GM12878 (cell line): Measurements from ENCODE around the gene GPR34. TPM values are rescaled to one million over a fixed set of nuclear protein-coding genes. Genes with fewer than 3 reads are reported as not detected.

ENCODE experiments used
- ATAC-seq: fragments of 200-7000 bp; cut with Tn5 transposase; 3 replicates; pipeline ENCODE4 v1.9.1; 2020; ENCODE audit warnings: mild to moderate bottlenecking, moderate library complexity
- BruUV-seq: library from RNA; stranded (reverse); fragments of 400-500 nt; replicated peaks from 2 replicates; lab custom pipeline; 2021; lab: Mats Ljungman, UMichigan
- CTCF ChIA-PET: fragments of 300-600 bp; sonication (Branson Sonifier 250); formaldehyde crosslinking; extraction: SDS; loops from one replicate; lab custom pipeline; 2021; ENCODE audit warnings: inconsistent platforms; lab: Yijun Ruan, JAX
- POLR2A ChIA-PET: fragments of 350-600 bp; formaldehyde crosslinking; extraction: SDS; loops from one replicate; lab custom pipeline; 2021; ENCODE audit warnings: inconsistent platforms; lab: Charles Lee
- RAD21 ChIA-PET: fragments of 300-600 bp; sonication (Branson Sonifier 250); formaldehyde crosslinking; loops from one replicate; lab custom pipeline; 2023; ENCODE audit warnings: antibody characterized with exemption; ENCODE audit not compliant: unreplicated experiment; lab: Charles Lee
- SMC1A ChIA-PET: fragments of 300-600 bp; sonication (Branson Sonifier 250); formaldehyde crosslinking; loops from one replicate; lab custom pipeline; 2023; ENCODE audit not compliant: unreplicated experiment, uncharacterized antibody; lab: Charles Lee
- DNase-seq: peaks from one replicate; pipeline ENCODE4 v3.0.0-alpha.2; 2011; ENCODE audit warnings: low read depth, low spot score
- FAIRE-seq: peaks from 3 replicates; lab custom pipeline; 2011; peaks lifted over from hg19 to GRCh38; lab: Jason Lieb, UNC
- H2AFZ ChIP-seq: 2 replicates; pipeline ENCODE4 v1.6.0; 2011; ENCODE audit warnings: low read depth, low read length, control low read depth; ENCODE audit not compliant: control insufficient read depth
- H3K27ac ChIP-seq: 2 replicates; pipeline ENCODE4 v1.5.1; 2011; ENCODE audit warnings: control low read depth; ENCODE audit not compliant: control insufficient read depth, insufficient read depth
- H3K27me3 ChIP-seq, 2 experiments: replicated peaks in 1 of 2; 2 replicates each; pipeline versions ENCODE4 v1.6.0 to v1.6.1; 2011; ENCODE audit warnings: low read length in 1 of 2; ENCODE audit not compliant: control insufficient read depth in 2 of 2, insufficient read depth in 2 of 2
- H3K36me3 ChIP-seq, 2 experiments: 2 replicates each; pipeline ENCODE4 v1.5.1; 2011; ENCODE audit warnings: low read length in 1 of 2; ENCODE audit not compliant: control insufficient read depth in 2 of 2, insufficient read depth in 2 of 2
- H3K4me1 ChIP-seq: 2 replicates; pipeline ENCODE4 v1.6.1; 2011; ENCODE audit warnings: mild to moderate bottlenecking, low read length, moderate library complexity, mixed read lengths; ENCODE audit not compliant: control insufficient read depth, insufficient read depth
- H3K4me2 ChIP-seq: 2 replicates; pipeline ENCODE4 v1.6.0; 2011; ENCODE audit warnings: control low read depth; ENCODE audit not compliant: control insufficient read depth, insufficient read depth
- H3K4me3 ChIP-seq: fragments of 200-600 bp; sonication (generic); 2 replicates; pipeline ENCODE4 v1.5.1; 2016
- H3K79me2 ChIP-seq: 2 replicates; pipeline ENCODE4 v1.6.0; 2011; ENCODE audit warnings: low read length; ENCODE audit not compliant: control insufficient read depth, insufficient read depth
- H3K9ac ChIP-seq: 2 replicates; pipeline ENCODE4 v1.8.0; 2011; ENCODE audit warnings: low read length, control low read depth, mixed read lengths; ENCODE audit not compliant: control insufficient read depth, insufficient read depth
- H3K9me3 ChIP-seq: replicated peaks from 3 replicates; pipeline ENCODE4 v1.5.1; 2011; ENCODE audit warnings: mild to moderate bottlenecking, low read length; ENCODE audit not compliant: control insufficient read depth, insufficient read depth
- H4K20me1 ChIP-seq: 2 replicates; pipeline ENCODE4 v1.6.0; 2011; ENCODE audit not compliant: control insufficient read depth, insufficient read depth
- ASH2L ChIP-seq: fragments of 300-600, 200-600 bp; sonication (generic); IDR thresholded peaks from 2 replicates; pipeline ENCODE4 v1.6.1; 2017; ENCODE audit warnings: low read depth, mild to moderate bottlenecking, borderline replicate concordance
- BCL11A ChIP-seq: IDR thresholded peaks from 2 replicates; pipeline ENCODE4 v1.6.1; 2011; ENCODE audit warnings: low read depth, low read length
- BMI1 ChIP-seq: fragments of 450-650 bp; IDR thresholded peaks from 2 replicates; pipeline ENCODE4 v1.6.1; 2016; ENCODE audit warnings: mild to moderate bottlenecking, moderate library complexity, borderline replicate concordance
- CHD1 ChIP-seq: IDR thresholded peaks from 2 replicates; pipeline ENCODE4 v1.6.1; 2012; ENCODE audit warnings: low read depth, low read length, improper control_type of control experiment
- IKZF1 ChIP-seq: fragments of 450-650 bp; conservative IDR thresholded peaks from 2 replicates; pipeline ENCODE4 v1.6.1; 2017; ENCODE audit warnings: antibody characterized with exemption, mild to moderate bottlenecking
- NFYB ChIP-seq: IDR thresholded peaks from 2 replicates; pipeline ENCODE4 v1.6.1; 2011; ENCODE audit warnings: low read depth, mild to moderate bottlenecking, low read length, improper control_type of control experiment, moderate library complexity; ENCODE audit not compliant: insufficient read depth
- RAD51 ChIP-seq: fragments of 450-650 bp; IDR thresholded peaks from 2 replicates; pipeline ENCODE4 v1.6.1; 2016; ENCODE audit warnings: moderate library complexity, mild to moderate bottlenecking, inconsistent platforms
- RBBP5 ChIP-seq: fragments of 200-600 bp; sonication (generic); conservative IDR thresholded peaks from 2 replicates; pipeline ENCODE4 v1.6.1; 2016
- RFX5 ChIP-seq: IDR thresholded peaks from 2 replicates; pipeline ENCODE4 v1.6.1; 2011; ENCODE audit warnings: low read depth, low read length, improper control_type of control experiment
- WRNIP1 ChIP-seq: IDR thresholded peaks from 2 replicates; pipeline ENCODE4 v1.6.1; 2011; ENCODE audit warnings: low read depth, low read length, improper control_type of control experiment, borderline replicate concordance
- WGBS: methylation state at CpG from one replicate; pipeline ENCODE4 v1.1.6; 2016; ENCODE audit warnings: low lambda C conversion rate; ENCODE audit not compliant: insufficient replicate concordance, insufficient coverage; ENCODE audit errors: missing lambda C conversion rate; 5-methylcytosine and 5-hydroxymethylcytosine counted together
- in situ Hi-C: fragments of 300-500 bp; cut with MboI; formaldehyde crosslinking; loops from 9 replicates; pipeline ENCODE4 v1.14.3; 2018; ENCODE audit warnings: mixed read lengths
- intact Hi-C: fragments of 100-400 bp; cut with micrococcal nuclease; formaldehyde crosslinking; loops from one replicate; pipeline ENCODE4 v1.14.2; 2022; ENCODE audit not compliant: unreplicated experiment
- polyA plus RNA-seq, 11 experiments: library from polyadenylated mRNA; depleted of rRNA in 4 of 11; unstranded in 6 of 11; stranded (reverse) in 5 of 11; fragments of >200 nt; fragmentation: Nextera tagmentation in 4 of 11; fragmentation: Illumina TruSeq in 1 of 11; extraction: Ambion mirVana in 4 of 11; extraction: Trizol in 1 of 11; gene quantifications; 1 replicate in 1 of 11; 2 replicates in 10 of 11; pipeline versions ENCODE4 v1.2.1 to v1.2.3, GENCODE V29; 2011 to 2016; ENCODE audit warnings: inconsistent platforms in 2 of 11, missing spikeins in 2 of 11, low read depth in 1 of 11
- total RNA-seq, 4 experiments: library from RNA; depleted of rRNA in 3 of 4; stranded (reverse); fragments of >200 nt in 3 of 4; fragmentation: Illumina TruSeq in 1 of 4; extraction: Trizol in 1 of 4; gene quantifications; 2 replicates each; pipeline versions ENCODE4 v1.2.1 to v1.2.3, GENCODE V29; 2013 to 2021
- TF ChIP-seq, protein P1 (sequence below): fragments of 450-650 bp; conservative IDR thresholded peaks from 2 replicates; pipeline ENCODE4 v1.6.1; 2017; ENCODE audit warnings: mild to moderate bottlenecking, moderate library complexity
- TF ChIP-seq, protein P2 (sequence below): fragments of 450-650 bp; IDR thresholded peaks from 2 replicates; pipeline ENCODE4 v1.6.1; 2017; ENCODE audit warnings: mild to moderate bottlenecking, low read depth, inconsistent platforms; ENCODE audit not compliant: poor library complexity, severe bottlenecking
- TF ChIP-seq, protein P3 (sequence below): fragments of 150-350 bp; IDR thresholded peaks from 2 replicates; pipeline ENCODE4 v1.6.1; 2014; ENCODE audit warnings: mild to moderate bottlenecking, low read depth, low read length
- TF ChIP-seq, protein P4 (sequence below): fragments of 450-650 bp; IDR thresholded peaks from 2 replicates; pipeline ENCODE4 v1.6.1; 2016; ENCODE audit warnings: mild to moderate bottlenecking

Gene GPR34
- total and polyA plus RNA-seq, 10 of the 15 experiments (the other 5 are each of a cell fraction or from before 2014, with no cell fraction given), result 0.12 to 0.84 (median 0.28) TPM; not detected in 1

DNA sequence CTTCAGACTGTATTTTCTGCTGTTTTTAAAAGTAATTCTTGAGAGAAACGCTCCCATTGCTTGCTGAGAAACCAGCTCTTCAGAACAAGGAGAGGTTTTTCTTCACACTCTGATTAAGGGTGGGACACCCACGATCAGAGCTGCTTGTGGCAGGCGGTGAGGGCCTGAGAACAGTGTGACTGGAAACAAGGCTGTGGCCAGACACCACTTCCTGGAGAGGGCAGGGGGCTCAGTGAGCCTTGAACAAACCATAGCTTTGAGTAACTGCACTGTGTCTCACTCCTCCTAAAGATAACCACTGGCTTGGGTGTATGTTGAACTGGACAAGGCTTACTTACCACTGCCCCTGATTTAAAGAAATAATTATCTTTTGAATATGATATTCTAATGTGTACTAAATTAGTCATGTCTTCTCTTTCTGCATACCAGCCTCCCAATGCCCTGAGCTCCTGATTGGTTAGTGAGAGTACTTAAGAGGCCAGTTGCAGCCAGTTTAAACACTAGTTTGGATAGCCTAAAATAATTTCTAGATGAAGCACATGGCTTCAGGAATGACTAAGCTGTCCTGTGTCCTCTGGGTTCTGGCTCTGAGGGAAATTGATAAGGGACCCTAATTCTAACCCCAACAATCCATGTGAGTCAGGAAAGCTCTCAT lies 31.5 kb downstream of the GPR34 start:
- DNase-seq, result peak; percentile 51
- H3K4me1 ChIP-seq, result peaks cover 28% of the 10 kb centered on the region
- 0 out of 2 replicates have a peak overlapping the region, but pooled peaks have one; percentile 22 for H3K4me2 ChIP-seq
- no peak overlapping the region for H3K4me3 ChIP-seq
- H3K27me3 ChIP-seq, result no peaks in the 10 kb centered on the region
- no peak overlapping the region for H2AFZ ChIP-seq
- SMC1A ChIA-PET, result interaction anchor here (1.1 to 2.0 kb wide), 5 partner anchors 10 to 17 kb away, joined by 3 to 8 read pairs (median 3); no protein-coding TSS in a partner anchor
- H4K20me1 ChIP-seq, result no peaks in the 10 kb centered on the region
- in situ Hi-C loops (no loop called here), intact Hi-C loops (loop anchor here (1.0 to 5.0 kb wide), 3 partner anchors 13 to 48 kb away; no protein-coding TSS in a partner anchor)
- RAD21 ChIA-PET, result interaction anchor here (0.6 to 1.4 kb wide), 5 partner anchors 9 to 466 kb away, joined by 3 to 5 read pairs (median 4); no protein-coding TSS in a partner anchor
- no peaks in the 10 kb centered on the region for H3K36me3 ChIP-seq
- peak; percentile 93 for ATAC-seq
- FAIRE-seq, result peak; percentile 91
- 0% methylated on average over 3 of the region's 3 CpGs for WGBS
- H3K9me3 ChIP-seq, result peaks cover 8% of the 10 kb centered on the region; the same call in 2 of the 3 replicates
- H3K27ac ChIP-seq, result peak overlapping the region; percentile 24; the same call in 1 of the 2 replicates
- no peak overlapping the region for H3K9ac ChIP-seq
- POLR2A ChIA-PET, result interaction anchor here (0.7 to 1.2 kb wide), 2 partner anchors 13 to 53 kb away, joined by 3 read pairs; no protein-coding TSS in a partner anchor
- CTCF ChIA-PET, result interaction anchor here (0.7 to 1.9 kb wide), 4 partner anchors 9 to 39 kb away, joined by 3 to 6 read pairs (median 4); no protein-coding TSS in a partner anchor
- no peaks in the 10 kb centered on the region for H3K79me2 ChIP-seq
- no TSS peak for BruUV-seq
- TF ChIP-seq, protein P1, sequence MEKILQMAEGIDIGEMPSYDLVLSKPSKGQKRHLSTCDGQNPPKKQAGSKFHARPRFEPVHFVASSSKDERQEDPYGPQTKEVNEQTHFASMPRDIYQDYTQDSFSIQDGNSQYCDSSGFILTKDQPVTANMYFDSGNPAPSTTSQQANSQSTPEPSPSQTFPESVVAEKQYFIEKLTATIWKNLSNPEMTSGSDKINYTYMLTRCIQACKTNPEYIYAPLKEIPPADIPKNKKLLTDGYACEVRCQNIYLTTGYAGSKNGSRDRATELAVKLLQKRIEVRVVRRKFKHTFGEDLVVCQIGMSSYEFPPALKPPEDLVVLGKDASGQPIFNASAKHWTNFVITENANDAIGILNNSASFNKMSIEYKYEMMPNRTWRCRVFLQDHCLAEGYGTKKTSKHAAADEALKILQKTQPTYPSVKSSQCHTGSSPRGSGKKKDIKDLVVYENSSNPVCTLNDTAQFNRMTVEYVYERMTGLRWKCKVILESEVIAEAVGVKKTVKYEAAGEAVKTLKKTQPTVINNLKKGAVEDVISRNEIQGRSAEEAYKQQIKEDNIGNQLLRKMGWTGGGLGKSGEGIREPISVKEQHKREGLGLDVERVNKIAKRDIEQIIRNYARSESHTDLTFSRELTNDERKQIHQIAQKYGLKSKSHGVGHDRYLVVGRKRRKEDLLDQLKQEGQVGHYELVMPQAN, result no peak
- no peak for TF ChIP-seq RFX5
- TF ChIP-seq, protein P2, sequence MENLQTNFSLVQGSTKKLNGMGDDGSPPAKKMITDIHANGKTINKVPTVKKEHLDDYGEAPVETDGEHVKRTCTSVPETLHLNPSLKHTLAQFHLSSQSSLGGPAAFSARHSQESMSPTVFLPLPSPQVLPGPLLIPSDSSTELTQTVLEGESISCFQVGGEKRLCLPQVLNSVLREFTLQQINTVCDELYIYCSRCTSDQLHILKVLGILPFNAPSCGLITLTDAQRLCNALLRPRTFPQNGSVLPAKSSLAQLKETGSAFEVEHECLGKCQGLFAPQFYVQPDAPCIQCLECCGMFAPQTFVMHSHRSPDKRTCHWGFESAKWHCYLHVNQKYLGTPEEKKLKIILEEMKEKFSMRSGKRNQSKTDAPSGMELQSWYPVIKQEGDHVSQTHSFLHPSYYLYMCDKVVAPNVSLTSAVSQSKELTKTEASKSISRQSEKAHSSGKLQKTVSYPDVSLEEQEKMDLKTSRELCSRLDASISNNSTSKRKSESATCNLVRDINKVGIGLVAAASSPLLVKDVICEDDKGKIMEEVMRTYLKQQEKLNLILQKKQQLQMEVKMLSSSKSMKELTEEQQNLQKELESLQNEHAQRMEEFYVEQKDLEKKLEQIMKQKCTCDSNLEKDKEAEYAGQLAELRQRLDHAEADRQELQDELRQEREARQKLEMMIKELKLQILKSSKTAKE, result no peak
- TF ChIP-seq, protein P3, sequence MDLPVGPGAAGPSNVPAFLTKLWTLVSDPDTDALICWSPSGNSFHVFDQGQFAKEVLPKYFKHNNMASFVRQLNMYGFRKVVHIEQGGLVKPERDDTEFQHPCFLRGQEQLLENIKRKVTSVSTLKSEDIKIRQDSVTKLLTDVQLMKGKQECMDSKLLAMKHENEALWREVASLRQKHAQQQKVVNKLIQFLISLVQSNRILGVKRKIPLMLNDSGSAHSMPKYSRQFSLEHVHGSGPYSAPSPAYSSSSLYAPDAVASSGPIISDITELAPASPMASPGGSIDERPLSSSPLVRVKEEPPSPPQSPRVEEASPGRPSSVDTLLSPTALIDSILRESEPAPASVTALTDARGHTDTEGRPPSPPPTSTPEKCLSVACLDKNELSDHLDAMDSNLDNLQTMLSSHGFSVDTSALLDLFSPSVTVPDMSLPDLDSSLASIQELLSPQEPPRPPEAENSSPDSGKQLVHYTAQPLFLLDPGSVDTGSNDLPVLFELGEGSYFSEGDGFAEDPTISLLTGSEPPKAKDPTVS, result no peak
- 0 out of 2 replicates have a peak, but pooled peaks have one; percentile 58 for TF ChIP-seq BCL11A
- TF ChIP-seq RBBP5, result no peak
- no peak for TF ChIP-seq RAD51
- peak; percentile 30; the same call in 1 of the 2 replicates for TF ChIP-seq IKZF1
- no peak for TF ChIP-seq CHD1
- TF ChIP-seq, protein P4, sequence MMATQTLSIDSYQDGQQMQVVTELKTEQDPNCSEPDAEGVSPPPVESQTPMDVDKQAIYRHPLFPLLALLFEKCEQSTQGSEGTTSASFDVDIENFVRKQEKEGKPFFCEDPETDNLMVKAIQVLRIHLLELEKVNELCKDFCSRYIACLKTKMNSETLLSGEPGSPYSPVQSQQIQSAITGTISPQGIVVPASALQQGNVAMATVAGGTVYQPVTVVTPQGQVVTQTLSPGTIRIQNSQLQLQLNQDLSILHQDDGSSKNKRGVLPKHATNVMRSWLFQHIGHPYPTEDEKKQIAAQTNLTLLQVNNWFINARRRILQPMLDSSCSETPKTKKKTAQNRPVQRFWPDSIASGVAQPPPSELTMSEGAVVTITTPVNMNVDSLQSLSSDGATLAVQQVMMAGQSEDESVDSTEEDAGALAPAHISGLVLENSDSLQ, result no peak
- no peak for TF ChIP-seq BMI1
- TF ChIP-seq ASH2L, result no peak
- TF ChIP-seq NFYB, result 0 out of 2 replicates have a peak, but pooled peaks have one; percentile 66
- TF ChIP-seq WRNIP1, result no peak
